ENCODE measurements around the gene RBM33. TPM values are rescaled to one million over a fixed set of nuclear protein-coding genes. Genes with fewer than 3 reads are reported as not detected.
A peak's percentile ranks its signal among the peaks of the same experiment; 100 is the strongest.

Gene RBM33
- total and polyA plus RNA-seq, 9 of the 15 experiments (the other 6 are each of a cell fraction or from before 2014, with no cell fraction given) = 4.4 to 80.7 (median 27.3) TPM

- TF ChIP-seq MTF1 (CRISPR knock-in tag; IDR thresholded peaks at IDR 0.05; ENCODE audit: borderline replicate concordance) (no peak), TSHZ1 (CRISPR knock-in tag; IDR thresholded peaks at IDR 0.05) (no peak)
Measured at GRCh38 chr7:155797262-155798250, 153.1 kb downstream of the RBM33 start (continued).

GRCh38 chr7:155798673-155799439, 154.4 kb downstream of the RBM33 start:
- Histone ChIP-seq H3K9me3 (replicated peaks; ENCODE audit: control insufficient read depth, insufficient read depth, low read depth, low read length) (no peaks in the 10 kb centered on the region), H2AFZ (ENCODE audit: low read depth, low read length) (no peak overlapping the region), H4K20me1 (replicated peaks; ENCODE audit: control insufficient read depth, insufficient read depth, low read length) (peaks cover 8% of the 10 kb centered on the region), H3K79me2 (ENCODE audit: control insufficient read depth, insufficient read depth, low read length) (no peaks in the 10 kb centered on the region), H3K27ac (ENCODE audit: extremely low read depth, low read depth, low read length) (no peak overlapping the region), H3K9me1 (ENCODE audit: control insufficient read depth, insufficient read depth, low read length) (no peaks in the 10 kb centered on the region), H3K4me1 (replicated peaks in 1 of 2; ENCODE audit: control insufficient read depth in 2 of 2, insufficient read depth in 2 of 2, low read length in 2 of 2) (peaks cover 0 to 18% of the 10 kb centered on the region in 2 experiments; a peak in 2 of 5 replicates), H3K4me3 (no peak overlapping the region), H3K4me2 (ENCODE audit: insufficient read depth, low read length) (no peak overlapping the region), H3K9ac (ENCODE audit: insufficient read depth in 1 of 2, low read depth in 2 of 2, low read length in 2 of 2) (no peak overlapping the region), H3K36me3 (ENCODE audit: control insufficient read depth, insufficient read depth, low read length) (no peaks in the 10 kb centered on the region), H3K27me3 (ENCODE audit: control insufficient read depth in 2 of 2, insufficient read depth in 2 of 2, low read length in 2 of 2) (peaks cover 38 to 64% of the 10 kb centered on the region in 2 experiments)
- BruUV-seq (replicated peaks) = no TSS peak
- ChIA-PET CTCF (ENCODE audit: low intra/inter-chr PET ratio) (no interaction called here), POLR2A (interaction anchor here (0.6 to 1.2 kb wide), 4 partner anchors 9 to 854 kb away, joined by 3 to 4 read pairs (median 3); no protein-coding TSS in a partner anchor)
- in situ Hi-C loops (cut with MboI) (no loop called here), intact Hi-C loops (cut with micrococcal nuclease) (loop anchor here (5.0 kb wide), 3 partner anchors 673 to 1678 kb away; no protein-coding TSS in a partner anchor)
- DNase-seq (ENCODE audit: extremely low read depth in 1 of 4, low spot score in 3 of 4) (no peak), ATAC-seq (no peak), FAIRE-seq (peak; percentile 11)
- WGBS (ENCODE audit: insufficient coverage, low coverage, missing lambda C conversion rate) = 6% methylated on average over 13 of the region's 13 CpGs
- TF ChIP-seq MCM7 (IDR thresholded peaks at IDR 0.05) = no peak
- peak; percentile 89 for TF ChIP-seq SPI1 (IDR thresholded peaks at IDR 0.05; ENCODE audit: borderline replicate concordance, low read depth, low read length)

Measured in K562 (cell line).